Smooth muscle cell (in vitro differentiated cells): Measurements from ENCODE around the gene TLK1. TPM values are rescaled to one million over a fixed set of nuclear protein-coding genes. Genes with fewer than 3 reads are reported as not detected.

Experiments used
- DNase-seq: peaks from one replicate; lab custom pipeline; 2025; ENCODE audit not compliant: unreplicated experiment; lab: John Stamatoyannopoulos, UW
- H2AFZ ChIP-seq: fragments of 200-600 bp; sonication (generic); 2 replicates; pipeline ENCODE4 v1.6.0; 2016; ENCODE audit warnings: antibody characterized with exemption, low read depth, mild to moderate bottlenecking
- H3F3A ChIP-seq: fragments of 200-600 bp; sonication (generic); 2 replicates; pipeline ENCODE4 v1.6.0; 2017; ENCODE audit warnings: antibody characterized with exemption, low read depth
- H3K27ac ChIP-seq: fragments of 200-600 bp; sonication (generic); 2 replicates; pipeline ENCODE4 v1.5.1; 2016; ENCODE audit warnings: low read depth, mild to moderate bottlenecking
- H3K27me3 ChIP-seq: fragments of 200-600 bp; sonication (generic); 2 replicates; pipeline ENCODE4 v1.6.1; 2016; ENCODE audit warnings: low read depth, mild to moderate bottlenecking
- H3K36me3 ChIP-seq: fragments of 200-600 bp; sonication (generic); 2 replicates; pipeline ENCODE4 v1.5.1; 2016; ENCODE audit warnings: low read depth
- H3K4me1 ChIP-seq: fragments of 200-600 bp; sonication (generic); 2 replicates; pipeline ENCODE4 v1.5.1; 2016; ENCODE audit warnings: low read depth
- H3K4me2 ChIP-seq: fragments of 200-600 bp; sonication (generic); 2 replicates; pipeline ENCODE4 v1.6.0; 2016; ENCODE audit warnings: mild to moderate bottlenecking
- H3K4me3 ChIP-seq: fragments of 200-600 bp; sonication (generic); 2 replicates; pipeline ENCODE4 v1.5.1; 2016; ENCODE audit warnings: mild to moderate bottlenecking
- H3K79me2 ChIP-seq: fragments of 200-600 bp; sonication (generic); 2 replicates; pipeline ENCODE4 v1.6.0; 2016; ENCODE audit warnings: low read depth, mild to moderate bottlenecking
- H3K9ac ChIP-seq: fragments of 200-600 bp; sonication (generic); 2 replicates; pipeline ENCODE4 v1.6.0; 2016; ENCODE audit warnings: low read depth
- H3K9me3 ChIP-seq: fragments of 200-600 bp; sonication (generic); replicated peaks from 2 replicates; pipeline ENCODE4 v1.5.1; 2016; ENCODE audit warnings: low read depth
- H4K20me1 ChIP-seq: fragments of 200-600 bp; sonication (generic); 2 replicates; pipeline ENCODE4 v1.6.0; 2016; ENCODE audit warnings: low read depth
- CTCF ChIP-seq: fragments of 200-600 bp; sonication (generic); IDR thresholded peaks from 2 replicates; pipeline ENCODE4 v1.5.1; 2017; ENCODE audit warnings: borderline replicate concordance, mild to moderate bottlenecking, antibody characterized with exemption; ENCODE audit not compliant: insufficient read depth, poor library complexity, severe bottlenecking
- WGBS: methylation state at CpG from one replicate; pipeline ENCODE4 v1.1.7; 2016; ENCODE audit warnings: low lambda C conversion rate; 5-methylcytosine and 5-hydroxymethylcytosine counted together
- polyA plus RNA-seq: library from polyadenylated mRNA; unstranded; fragments of >200 nt; fragmentation: Nextera tagmentation; extraction: Ambion mirVana; gene quantifications from 2 replicates; pipeline ENCODE4 v1.2.1, GENCODE V29; 2016
- total RNA-seq: library from RNA; depleted of rRNA; stranded (reverse); fragments of >200 nt; gene quantifications from 2 replicates; pipeline ENCODE4 v1.2.3, GENCODE V29; 2014

The TLK1 gene
- total and polyA plus RNA-seq, 2 experiments from 2014 or later: 3.2 to 20.0 TPM

GRCh38 chr2:171206422-171207115 lies 45.9 kb upstream of the TLK1 start:
- Histone ChIP-seq H3K36me3 (no peaks in the 10 kb centered on the region), H3K4me3 (no peak overlapping the region), H3K27me3 (no peaks in the 10 kb centered on the region), H3K9ac (no peak overlapping the region), H3F3A (no peaks in the 10 kb centered on the region), H3K79me2 (no peaks in the 10 kb centered on the region), H3K27ac (no peak overlapping the region), H2AFZ (no peak overlapping the region), H3K4me1 (no peaks in the 10 kb centered on the region), H3K4me2 (no peak overlapping the region), H3K9me3 (no peaks in the 10 kb centered on the region), H4K20me1 (no peaks in the 10 kb centered on the region)
- WGBS: 96% methylated on average over 2 of the region's 2 CpGs
- no peak for DNase-seq
- no peak for TF ChIP-seq CTCF

- 93% methylated on average over 2 of the region's 2 CpGs for whole genome bisulfite sequencing
- Histone ChIP-seq H3F3A (no peaks in the 10 kb centered on the region), H3K9me3 (no peaks in the 10 kb centered on the region), H3K4me3 (no peak overlapping the region), H3K27ac (no peak overlapping the region), H3K27me3 (no peaks in the 10 kb centered on the region), H3K4me1 (no peaks in the 10 kb centered on the region), H3K9ac (no peak overlapping the region), H3K4me2 (no peak overlapping the region), H3K36me3 (no peaks in the 10 kb centered on the region), H4K20me1 (no peaks in the 10 kb centered on the region), H2AFZ (no peak overlapping the region), H3K79me2 (no peaks in the 10 kb centered on the region)
- no peak for TF ChIP-seq CTCF
- no peak for DNase-seq
Observed at GRCh38 chr2:171205551-171205950, 44.9 kb upstream of the TLK1 start.

GRCh38 chr2:171201767-171202166 lies 41.1 kb upstream of the TLK1 start:
- Histone ChIP-seq H3K27ac (no peak overlapping the region), H3K4me3 (no peak overlapping the region), H3K9ac (no peak overlapping the region), H4K20me1 (no peaks in the 10 kb centered on the region), H3K36me3 (no peaks in the 10 kb centered on the region), H3K79me2 (no peaks in the 10 kb centered on the region), H3F3A (no peaks in the 10 kb centered on the region), H2AFZ (no peak overlapping the region), H3K27me3 (no peaks in the 10 kb centered on the region), H3K4me1 (no peaks in the 10 kb centered on the region), H3K4me2 (no peak overlapping the region), H3K9me3 (no peaks in the 10 kb centered on the region)
- 93% methylated on average over 4 of the region's 4 CpGs for WGBS
- TF ChIP-seq CTCF: no peak
- DNase-seq: no peak

GRCh38 chr2:171201271-171201670 lies 40.6 kb upstream of the TLK1 start:
- Histone ChIP-seq H3K36me3 (no peaks in the 10 kb centered on the region), H3K4me3 (no peak overlapping the region), H3K4me1 (no peaks in the 10 kb centered on the region), H3K9me3 (no peaks in the 10 kb centered on the region), H2AFZ (no peak overlapping the region), H3K4me2 (no peak overlapping the region), H3K27ac (no peak overlapping the region), H4K20me1 (no peaks in the 10 kb centered on the region), H3F3A (no peaks in the 10 kb centered on the region), H3K79me2 (no peaks in the 10 kb centered on the region), H3K9ac (no peak overlapping the region), H3K27me3 (no peaks in the 10 kb centered on the region)
- WGBS: 100% methylated on average over 1 of the region's 1 CpG
- no peak for TF ChIP-seq CTCF
- DNase-seq: no peak
